MCF 10A (cell line): ENCODE data around the gene FAM200B. TPM values are rescaled to one million over a fixed set of nuclear protein-coding genes. Genes with fewer than 3 reads are reported as not detected.
A peak's percentile ranks its signal among the peaks of the same experiment; 100 is the strongest.

Experiments
- BruUV-seq: library from RNA; stranded (reverse); fragments of 400-500 nt; replicated peaks from 2 replicates; lab custom pipeline; 2021; lab: Mats Ljungman, UMichigan
- CTCF ChIA-PET: fragments of 300-600 bp; sonication (Branson Sonifier 250); formaldehyde crosslinking; extraction: SDS; loops from one replicate; lab custom pipeline; 2021; ENCODE audit warnings: antibody characterized with exemption, inconsistent platforms; lab: Yijun Ruan, JAX
- POLR2A ChIA-PET: fragments of 300-600, 350-650 bp; sonication (Branson Sonifier 250); formaldehyde crosslinking; extraction: SDS; loops from one replicate; lab custom pipeline; 2020; ENCODE audit warnings: antibody characterized with exemption, inconsistent platforms; lab: Yijun Ruan, JAX
- DNase-seq: peaks from one replicate; pipeline ENCODE4 v3.0.0-alpha.2; 2018; ENCODE audit not compliant: unreplicated experiment
- H3K27ac Mint-ChIP-seq: one replicate; pipeline ENCODE4 v1.8.0; 2022; ENCODE audit warnings: mild to moderate bottlenecking, low read depth, mixed read lengths; ENCODE audit not compliant: unreplicated experiment
- H3K27me3 Mint-ChIP-seq: one replicate; pipeline ENCODE4 v1.8.0; 2022; ENCODE audit warnings: mixed read lengths; ENCODE audit not compliant: insufficient read depth, unreplicated experiment
- H3K36me3 Mint-ChIP-seq: one replicate; pipeline ENCODE4 v1.8.0; 2022; ENCODE audit warnings: mild to moderate bottlenecking, moderate library complexity, mixed read lengths; ENCODE audit not compliant: insufficient read depth, unreplicated experiment
- H3K4me1 Mint-ChIP-seq: one replicate; pipeline ENCODE4 v1.8.0; 2022; ENCODE audit warnings: mixed read lengths; ENCODE audit not compliant: insufficient read depth, unreplicated experiment
- H3K4me3 Mint-ChIP-seq: one replicate; pipeline ENCODE4 v1.8.0; 2022; ENCODE audit warnings: mild to moderate bottlenecking, moderate library complexity, mixed read lengths; ENCODE audit not compliant: unreplicated experiment
- H3K9me3 Mint-ChIP-seq: one replicate; pipeline ENCODE4 v1.8.0; 2022; ENCODE audit warnings: mixed read lengths; ENCODE audit not compliant: unreplicated experiment
- CTCF ChIP-seq: fragments of 200-600 bp; IDR thresholded peaks from one replicate; pipeline ENCODE4 v1.8.0; 2022; ENCODE audit warnings: antibody characterized with exemption, mild to moderate bottlenecking; ENCODE audit not compliant: unreplicated experiment
- intact Hi-C: fragments of 100-400 bp; cut with micrococcal nuclease; formaldehyde crosslinking; loops from 2 replicates; pipeline ENCODE4 v1.14.1; 2022
- total RNA-seq: library from RNA; stranded (reverse); gene quantifications from 2 replicates; pipeline ENCODE4 v1.2.3, GENCODE V29; 2022

Gene FAM200B
- total RNA-seq, 1 experiment from 2014 or later: 46.5 TPM

- Mint-ChIP-seq H3K27me3 (no peaks in the 10 kb centered on the region), H3K9me3 (no peaks in the 10 kb centered on the region), H3K4me1 (peaks cover 34% of the 10 kb centered on the region), H3K36me3 (peaks cover 6% of the 10 kb centered on the region), H3K4me3 (no peak overlapping the region), H3K27ac (no peak overlapping the region)
- no TSS peak for BruUV-seq
- ChIA-PET POLR2A (interaction anchor here (1.5 to 11.9 kb wide), 4 partner anchors 9 to 195 kb away, joined by 5 to 410 read pairs (median 94); partner anchors contain the start of gene FBXL5), CTCF (interaction anchor here (0.6 to 0.7 kb wide), 3 partner anchors 11 to 341 kb away, joined by 3 read pairs; no protein-coding TSS in a partner anchor)
- DNase-seq: no peak
- intact Hi-C loops: no loop called here
- no peak for TF ChIP-seq CTCF
Observed at GRCh38 chr4:15674926-15675325, 6.7 kb upstream of the FAM200B start.

GRCh38 chr4:15675356-15675755 is 6.3 kb upstream of the FAM200B start:
- ChIA-PET POLR2A (interaction anchor here (1.5 to 11.9 kb wide), 4 partner anchors 9 to 196 kb away, joined by 5 to 410 read pairs (median 94); partner anchors contain the start of gene FBXL5), CTCF (interaction anchor here (0.6 to 1.5 kb wide), 4 partner anchors 12 to 341 kb away, joined by 3 read pairs; no protein-coding TSS in a partner anchor)
- Mint-ChIP-seq H3K4me1 (peaks cover 37% of the 10 kb centered on the region), H3K27me3 (no peaks in the 10 kb centered on the region), H3K9me3 (no peaks in the 10 kb centered on the region), H3K27ac (no peak overlapping the region), H3K36me3 (peaks cover 6% of the 10 kb centered on the region), H3K4me3 (no peak overlapping the region)
- intact Hi-C loops: no loop called here
- no TSS peak for BruUV-seq
- DNase-seq: no peak
- no peak for TF ChIP-seq CTCF

GRCh38 chr4:15676039-15676438 is 5.6 kb upstream of the FAM200B start:
- Mint-ChIP-seq H3K36me3 (peaks cover 6% of the 10 kb centered on the region), H3K9me3 (no peaks in the 10 kb centered on the region), H3K4me3 (no peak overlapping the region), H3K4me1 (peaks cover 37% of the 10 kb centered on the region), H3K27ac (peak overlapping the region; percentile 71), H3K27me3 (no peaks in the 10 kb centered on the region)
- ChIA-PET CTCF (interaction anchor here (1.2 to 1.5 kb wide), 2 partner anchors 9 to 26 kb away, joined by 3 to 5 read pairs; no protein-coding TSS in a partner anchor), POLR2A (interaction anchor here (0.6 to 11.9 kb wide), 5 partner anchors 8 to 196 kb away, joined by 5 to 410 read pairs (median 5); partner anchors contain the start of gene FBXL5)
- intact Hi-C loops: no loop called here
- DNase-seq: no peak
- no TSS peak for BruUV-seq
- no peak for TF ChIP-seq CTCF

GRCh38 chr4:15676899-15677298 is 4.7 kb upstream of the FAM200B start:
- no peak for TF ChIP-seq CTCF
- DNase-seq: no peak
- BruUV-seq: no TSS peak
- H3K27ac Mint-ChIP-seq: peak overlapping the region; percentile 91
- H3K36me3 Mint-ChIP-seq: peaks cover 13% of the 10 kb centered on the region
- H3K27me3 Mint-ChIP-seq: no peaks in the 10 kb centered on the region
- no peaks in the 10 kb centered on the region for H3K9me3 Mint-ChIP-seq
- peaks cover 31% of the 10 kb centered on the region for H3K4me1 Mint-ChIP-seq
- no peak overlapping the region for H3K4me3 Mint-ChIP-seq
- POLR2A ChIA-PET: interaction anchor here (0.6 to 11.9 kb wide), 5 partner anchors 14 to 229 kb away, joined by 3 to 410 read pairs (median 7); partner anchors contain the start of gene FBXL5
- intact Hi-C loops: no loop called here
- CTCF ChIA-PET: interaction anchor here (0.7 to 1.5 kb wide), 3 partner anchors 10 to 39 kb away, joined by 3 to 5 read pairs (median 4); no protein-coding TSS in a partner anchor
